ENCODE data around the gene PLCB4. TPM values are rescaled to one million over a fixed set of nuclear protein-coding genes. Genes with fewer than 3 reads are reported as not detected.

Gene PLCB4
- total and polyA plus RNA-seq, 2 donors = 4.8 to 7.6 TPM

DNA sequence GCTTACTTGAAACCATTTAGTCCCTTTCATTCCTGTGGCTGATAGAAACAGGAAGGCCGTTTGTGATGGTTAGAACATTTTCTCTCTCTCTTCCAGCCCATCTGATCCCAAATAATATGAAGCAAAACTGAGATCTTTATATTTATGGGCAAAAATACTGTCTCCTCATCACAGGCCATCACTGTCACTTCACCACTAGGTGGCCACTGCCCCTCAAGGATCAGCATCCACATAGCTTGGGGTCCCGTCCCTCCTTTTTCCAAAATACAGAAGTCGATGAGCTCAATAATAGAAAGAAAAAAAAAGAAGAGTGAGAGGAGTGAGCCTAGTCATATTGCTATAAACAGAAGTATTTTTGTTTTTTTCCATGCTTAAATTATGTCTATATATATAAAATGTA lies 399.1 kb downstream of the PLCB4 start:
- no peaks in the 10 kb centered on the region for H3K27me3 ChIP-seq (ENCODE audit: control insufficient read depth in 2 of 2, insufficient read depth in 1 of 2, low read length in 1 of 2)
- H3K9me3 ChIP-seq (ENCODE audit: control insufficient read depth in 2 of 2, insufficient read depth in 1 of 2, low read length in 1 of 2) = no peaks in the 10 kb centered on the region
- no peaks in the 10 kb centered on the region for H3K4me1 ChIP-seq (ENCODE audit: control insufficient read depth in 2 of 2, insufficient read depth in 2 of 2, low read length in 2 of 2)
- no peak for DNase-seq (ENCODE audit: low read depth in 6 of 9, low spot score in 9 of 9)
- 88% methylated on average over 3 of the region's 3 CpGs for WGBS
- H3K4me3 ChIP-seq (ENCODE audit: low read length in 2 of 2) = no peak overlapping the region
- no peak overlapping the region for H3K27ac ChIP-seq (ENCODE audit: low read depth in 1 of 2, low read length in 1 of 2)
- no peaks in the 10 kb centered on the region for H3K36me3 ChIP-seq (ENCODE audit: control insufficient read depth in 2 of 2, insufficient read depth in 2 of 2, low read length in 1 of 2)

DNA sequence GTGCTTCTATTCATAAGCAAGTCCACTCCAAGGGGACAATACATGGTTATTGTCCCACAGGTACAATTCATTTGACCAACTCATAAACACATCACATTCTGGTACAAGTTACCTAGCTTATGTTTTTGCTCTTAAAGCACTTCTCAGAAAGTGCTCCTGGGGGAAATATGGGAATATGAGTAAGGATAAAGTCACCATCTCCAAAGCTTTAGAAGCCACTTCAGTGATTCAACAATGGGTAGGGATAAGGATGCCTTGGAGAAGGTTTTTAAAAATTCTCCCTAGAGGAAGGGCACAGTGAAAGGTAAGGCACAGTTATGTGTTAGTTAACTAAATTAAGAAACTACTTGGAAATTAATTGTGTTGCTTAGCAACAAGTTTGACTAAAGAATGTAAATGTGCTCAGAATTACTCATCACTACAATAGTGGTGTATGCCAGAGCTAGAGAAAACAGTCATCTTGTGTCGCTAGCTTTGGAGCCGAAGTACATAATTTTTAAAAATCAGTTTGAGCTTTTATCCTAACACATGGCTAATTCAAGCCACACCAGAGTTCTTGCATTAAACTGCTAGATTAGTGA lies 406.0 kb downstream of the PLCB4 start:
- Histone ChIP-seq H3K4me1 (ENCODE audit: control insufficient read depth in 2 of 2, insufficient read depth in 2 of 2, low read length in 2 of 2) (no peaks in the 10 kb centered on the region), H3K27ac (ENCODE audit: low read depth in 1 of 2, low read length in 1 of 2) (no peak overlapping the region), H3K9me3 (ENCODE audit: control insufficient read depth in 2 of 2, insufficient read depth in 1 of 2, low read length in 1 of 2) (no peaks in the 10 kb centered on the region), H3K27me3 (ENCODE audit: control insufficient read depth in 2 of 2, insufficient read depth in 1 of 2, low read length in 1 of 2) (no peaks in the 10 kb centered on the region), H3K4me3 (ENCODE audit: low read length in 2 of 2) (no peak overlapping the region), H3K36me3 (ENCODE audit: control insufficient read depth in 2 of 2, insufficient read depth in 2 of 2, low read length in 1 of 2) (no peaks in the 10 kb centered on the region)
- 96% methylated on average over 2 of the region's 2 CpGs for WGBS
- no peak for DNase-seq (ENCODE audit: low read depth in 6 of 9, low spot score in 9 of 9)

DNA sequence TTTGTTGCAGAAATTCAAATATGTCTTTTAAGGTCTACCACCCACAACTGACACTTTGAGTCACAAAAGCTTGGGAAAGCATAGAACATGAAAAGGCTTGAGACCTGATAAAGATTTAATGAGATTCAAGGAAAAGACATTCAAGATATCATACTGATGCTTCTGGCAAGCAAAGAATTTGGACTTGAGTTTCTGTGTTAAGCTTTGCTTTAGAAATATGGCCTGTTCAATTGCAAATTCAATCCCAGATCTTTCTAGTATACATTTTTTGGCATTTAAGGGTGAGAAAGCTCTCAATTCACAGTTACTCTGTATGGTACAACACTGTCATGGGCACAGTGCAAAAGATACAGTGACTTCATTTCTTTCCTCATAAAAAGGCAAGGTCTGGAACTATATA lies 406.6 kb downstream of the PLCB4 start:
- Histone ChIP-seq H3K36me3 (ENCODE audit: control insufficient read depth in 2 of 2, insufficient read depth in 2 of 2, low read length in 1 of 2) (no peaks in the 10 kb centered on the region), H3K4me1 (ENCODE audit: control insufficient read depth in 2 of 2, insufficient read depth in 2 of 2, low read length in 2 of 2) (no peaks in the 10 kb centered on the region), H3K9me3 (ENCODE audit: control insufficient read depth in 2 of 2, insufficient read depth in 1 of 2, low read length in 1 of 2) (no peaks in the 10 kb centered on the region), H3K4me3 (ENCODE audit: low read length in 2 of 2) (no peak overlapping the region), H3K27me3 (ENCODE audit: control insufficient read depth in 2 of 2, insufficient read depth in 1 of 2, low read length in 1 of 2) (no peaks in the 10 kb centered on the region), H3K27ac (ENCODE audit: low read depth in 1 of 2, low read length in 1 of 2) (no peak overlapping the region)
- DNase-seq (ENCODE audit: low read depth in 6 of 9, low spot score in 9 of 9) = no peak

DNA sequence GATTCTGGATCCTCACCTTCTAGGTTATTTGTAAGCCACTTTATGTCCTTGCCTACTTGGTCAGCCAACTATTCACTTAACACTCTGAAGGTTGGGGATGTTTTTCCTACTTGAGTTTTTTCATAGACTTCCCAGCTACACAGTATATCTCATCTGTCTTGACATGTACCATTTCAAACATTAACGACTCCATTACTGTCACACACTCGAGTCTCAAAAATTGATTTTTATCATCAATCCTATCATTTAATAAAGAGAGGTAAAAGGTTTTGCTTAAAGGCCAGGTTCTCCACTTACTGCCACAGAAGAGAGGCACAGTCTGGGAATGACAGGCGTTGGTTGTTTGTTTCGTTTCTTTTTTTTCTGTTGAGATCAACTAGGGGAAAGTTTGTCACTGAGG lies 407.3 kb downstream of the PLCB4 start:
- Histone ChIP-seq H3K27ac (ENCODE audit: low read depth in 1 of 2, low read length in 1 of 2) (no peak overlapping the region), H3K9me3 (ENCODE audit: control insufficient read depth in 2 of 2, insufficient read depth in 1 of 2, low read length in 1 of 2) (no peaks in the 10 kb centered on the region), H3K4me1 (ENCODE audit: control insufficient read depth in 2 of 2, insufficient read depth in 2 of 2, low read length in 2 of 2) (no peaks in the 10 kb centered on the region), H3K27me3 (ENCODE audit: control insufficient read depth in 2 of 2, insufficient read depth in 1 of 2, low read length in 1 of 2) (no peaks in the 10 kb centered on the region), H3K36me3 (ENCODE audit: control insufficient read depth in 2 of 2, insufficient read depth in 2 of 2, low read length in 1 of 2) (no peaks in the 10 kb centered on the region), H3K4me3 (ENCODE audit: low read length in 2 of 2) (no peak overlapping the region)
- 73% methylated on average over 4 of the region's 4 CpGs for WGBS
- no peak for DNase-seq (ENCODE audit: low read depth in 6 of 9, low spot score in 9 of 9)

DNA sequence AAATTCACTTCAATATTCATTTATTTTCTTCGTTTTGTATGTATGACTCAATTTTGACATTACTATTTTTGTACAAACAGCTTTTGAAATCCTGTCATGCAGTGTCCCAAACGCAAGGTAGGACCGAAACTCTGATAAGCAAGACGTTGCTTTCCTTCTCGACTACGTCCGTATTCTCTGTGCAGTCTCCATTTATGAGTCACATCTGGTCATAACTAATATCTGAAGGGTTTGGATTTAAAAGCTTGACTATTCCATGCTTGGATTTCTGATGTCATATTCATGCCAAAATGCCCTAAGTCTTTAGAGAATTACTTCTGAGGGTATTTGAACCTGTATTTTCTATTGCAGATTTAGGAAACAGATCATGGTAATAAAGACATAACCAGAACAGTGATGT lies 407.8 kb downstream of the PLCB4 start:
- 97% methylated on average over 7 of the region's 7 CpGs for WGBS
- Histone ChIP-seq H3K4me1 (ENCODE audit: control insufficient read depth in 2 of 2, insufficient read depth in 2 of 2, low read length in 2 of 2) (no peaks in the 10 kb centered on the region), H3K9me3 (ENCODE audit: control insufficient read depth in 2 of 2, insufficient read depth in 1 of 2, low read length in 1 of 2) (no peaks in the 10 kb centered on the region), H3K27ac (ENCODE audit: low read depth in 1 of 2, low read length in 1 of 2) (no peak overlapping the region), H3K27me3 (ENCODE audit: control insufficient read depth in 2 of 2, insufficient read depth in 1 of 2, low read length in 1 of 2) (no peaks in the 10 kb centered on the region), H3K4me3 (ENCODE audit: low read length in 2 of 2) (no peak overlapping the region), H3K36me3 (ENCODE audit: control insufficient read depth in 2 of 2, insufficient read depth in 2 of 2, low read length in 1 of 2) (no peaks in the 10 kb centered on the region)
- DNase-seq (ENCODE audit: low read depth in 6 of 9, low spot score in 9 of 9) = no peak

DNA sequence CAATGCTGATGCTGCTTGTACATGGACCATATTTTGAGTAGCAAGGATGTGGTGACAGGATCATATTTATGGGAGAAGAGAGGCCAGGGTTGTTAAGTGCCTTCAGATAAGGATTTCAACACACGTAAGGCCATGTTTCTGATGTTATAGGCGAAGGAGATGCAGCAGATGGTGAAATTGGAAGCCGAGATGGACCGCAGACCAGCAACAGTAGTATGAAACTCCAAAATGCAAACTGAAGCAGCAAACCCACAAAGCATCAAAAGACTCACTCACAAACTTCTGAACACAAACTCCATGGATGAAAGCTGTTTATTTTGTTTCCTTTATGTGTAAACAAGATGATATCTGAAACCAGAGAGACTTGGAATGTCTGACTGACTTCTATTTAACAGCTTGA lies 409.9 kb downstream of the PLCB4 start:
- no peaks in the 10 kb centered on the region for H3K27me3 ChIP-seq (ENCODE audit: control insufficient read depth in 2 of 2, insufficient read depth in 1 of 2, low read length in 1 of 2)
- DNase-seq (ENCODE audit: low read depth in 6 of 9, low spot score in 9 of 9) = no peak
- no peak overlapping the region for H3K27ac ChIP-seq (ENCODE audit: low read depth in 1 of 2, low read length in 1 of 2)
- no peaks in the 10 kb centered on the region for H3K9me3 ChIP-seq (ENCODE audit: control insufficient read depth in 2 of 2, insufficient read depth in 1 of 2, low read length in 1 of 2)
- H3K36me3 ChIP-seq (ENCODE audit: control insufficient read depth in 2 of 2, insufficient read depth in 2 of 2, low read length in 1 of 2) = no peaks in the 10 kb centered on the region
- 96% methylated on average over 4 of the region's 4 CpGs for WGBS
- no peak overlapping the region for H3K4me3 ChIP-seq (ENCODE audit: low read length in 2 of 2)
- H3K4me1 ChIP-seq (ENCODE audit: control insufficient read depth in 2 of 2, insufficient read depth in 2 of 2, low read length in 2 of 2) = no peaks in the 10 kb centered on the region

DNA sequence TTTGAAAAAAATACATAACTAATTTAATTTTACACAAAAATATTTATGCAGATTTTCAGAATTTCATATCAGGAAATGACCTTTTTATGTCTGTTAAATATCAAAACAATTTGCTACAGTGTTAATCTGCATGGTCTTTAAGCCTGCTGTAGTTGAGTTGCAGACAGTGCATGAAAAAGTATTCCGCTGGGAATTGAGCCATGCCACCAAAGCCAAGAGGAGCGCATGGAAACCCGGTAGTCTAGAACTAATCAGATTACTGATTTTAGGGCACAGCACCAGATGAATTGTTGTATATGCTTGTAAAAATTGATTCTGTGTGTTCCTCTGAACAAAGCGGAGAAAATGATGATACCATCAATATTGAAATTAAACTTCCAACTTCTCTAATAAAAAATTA lies 411.2 kb downstream of the PLCB4 start:
- Histone ChIP-seq H3K36me3 (ENCODE audit: control insufficient read depth in 2 of 2, insufficient read depth in 2 of 2, low read length in 1 of 2) (no peaks in the 10 kb centered on the region), H3K27ac (ENCODE audit: low read depth in 1 of 2, low read length in 1 of 2) (no peak overlapping the region), H3K9me3 (ENCODE audit: control insufficient read depth in 2 of 2, insufficient read depth in 1 of 2, low read length in 1 of 2) (no peaks in the 10 kb centered on the region), H3K27me3 (ENCODE audit: control insufficient read depth in 2 of 2, insufficient read depth in 1 of 2, low read length in 1 of 2) (no peaks in the 10 kb centered on the region), H3K4me3 (ENCODE audit: low read length in 2 of 2) (no peak overlapping the region), H3K4me1 (ENCODE audit: control insufficient read depth in 2 of 2, insufficient read depth in 2 of 2, low read length in 2 of 2) (no peaks in the 10 kb centered on the region)
- no peak for DNase-seq (ENCODE audit: low read depth in 6 of 9, low spot score in 9 of 9)
- WGBS = 98% methylated on average over 4 of the region's 4 CpGs

DNA sequence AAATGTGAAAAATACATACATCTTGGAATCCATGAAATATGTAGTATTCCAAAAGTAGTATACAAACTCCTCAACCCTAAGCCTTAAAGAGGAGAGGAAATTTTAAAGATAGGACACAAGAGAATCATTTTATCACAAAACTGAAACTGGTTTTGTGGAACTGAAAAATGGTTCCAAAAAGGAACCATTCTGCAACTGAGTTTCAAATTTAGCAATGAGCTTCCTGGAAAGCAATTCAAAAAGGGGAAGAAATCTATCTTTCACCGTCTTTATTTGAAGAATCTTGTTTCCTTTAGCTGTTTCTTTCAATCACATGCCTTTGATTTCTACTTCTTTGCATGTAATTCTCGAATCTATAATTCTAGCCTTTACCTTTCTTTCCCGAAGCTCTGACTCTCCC lies 413.3 kb downstream of the PLCB4 start:
- Histone ChIP-seq H3K4me1 (ENCODE audit: control insufficient read depth in 2 of 2, insufficient read depth in 2 of 2, low read length in 2 of 2) (no peaks in the 10 kb centered on the region), H3K9me3 (ENCODE audit: control insufficient read depth in 2 of 2, insufficient read depth in 1 of 2, low read length in 1 of 2) (no peaks in the 10 kb centered on the region), H3K27me3 (ENCODE audit: control insufficient read depth in 2 of 2, insufficient read depth in 1 of 2, low read length in 1 of 2) (no peaks in the 10 kb centered on the region), H3K27ac (ENCODE audit: low read depth in 1 of 2, low read length in 1 of 2) (no peak overlapping the region), H3K4me3 (ENCODE audit: low read length in 2 of 2) (no peak overlapping the region), H3K36me3 (ENCODE audit: control insufficient read depth in 2 of 2, insufficient read depth in 2 of 2, low read length in 1 of 2) (no peaks in the 10 kb centered on the region)
- 65% methylated on average over 3 of the region's 3 CpGs for WGBS
- peak in 1 of 9 donors; percentile 11 for DNase-seq (ENCODE audit: low read depth in 6 of 9, low spot score in 9 of 9)

DNA sequence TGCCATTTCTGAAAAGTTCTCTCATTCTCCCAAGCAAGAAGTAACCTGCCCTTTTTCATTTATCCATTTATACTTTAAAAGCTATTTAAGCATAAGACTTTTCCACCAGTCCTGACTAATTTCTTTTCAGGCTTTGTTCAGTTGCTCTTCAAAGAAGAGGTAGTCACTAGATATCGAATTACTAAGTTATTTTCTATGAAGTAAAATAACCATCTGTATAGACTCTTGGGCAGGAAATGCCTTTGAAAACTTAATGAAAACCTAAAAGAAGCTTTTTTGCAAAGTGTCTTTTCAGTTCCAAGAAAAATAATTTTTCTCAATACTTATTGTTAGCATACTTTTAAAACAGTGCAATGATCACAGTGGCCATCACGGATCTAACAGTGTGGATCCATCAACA lies 414.2 kb downstream of the PLCB4 start:
- Histone ChIP-seq H3K9me3 (ENCODE audit: control insufficient read depth in 2 of 2, insufficient read depth in 1 of 2, low read length in 1 of 2) (no peaks in the 10 kb centered on the region), H3K4me1 (ENCODE audit: control insufficient read depth in 2 of 2, insufficient read depth in 2 of 2, low read length in 2 of 2) (no peaks in the 10 kb centered on the region), H3K4me3 (ENCODE audit: low read length in 2 of 2) (no peak overlapping the region), H3K36me3 (ENCODE audit: control insufficient read depth in 2 of 2, insufficient read depth in 2 of 2, low read length in 1 of 2) (no peaks in the 10 kb centered on the region), H3K27ac (ENCODE audit: low read depth in 1 of 2, low read length in 1 of 2) (no peak overlapping the region), H3K27me3 (ENCODE audit: control insufficient read depth in 2 of 2, insufficient read depth in 1 of 2, low read length in 1 of 2) (no peaks in the 10 kb centered on the region)
- DNase-seq (ENCODE audit: low read depth in 6 of 9, low spot score in 9 of 9) = no peak
- WGBS = 90% methylated on average over 2 of the region's 2 CpGs
